GM18526 (cell line): ENCODE data around the gene PUM1.

Experiments used
- POLR2A ChIP-seq: IDR thresholded peaks from 3 replicates; pipeline ENCODE4 v1.6.1; 2011; ENCODE audit not compliant: insufficient read length; ENCODE audit errors: extremely low read depth

Gene PUM1

GRCh38 chr1:30929944-30930525, 135.5 kb downstream of the PUM1 start:
- TF ChIP-seq POLR2A, result no peak

GRCh38 chr1:30929135-30929889, 136.2 kb downstream of the PUM1 start:
- TF ChIP-seq POLR2A, result no peak

GRCh38 chr1:30928789-30929134, 136.8 kb downstream of the PUM1 start:
- TF ChIP-seq POLR2A, result no peak

- TF ChIP-seq POLR2A, result no peak
Observed at GRCh38 chr1:30928171-30928570, 137.3 kb downstream of the PUM1 start.

GRCh38 chr1:30927448-30927847, 138.1 kb downstream of the PUM1 start:
- no peak for TF ChIP-seq POLR2A

- no peak for TF ChIP-seq POLR2A
Observed at GRCh38 chr1:30923597-30923996, 141.9 kb downstream of the PUM1 start.

GRCh38 chr1:30920827-30921226, 144.7 kb downstream of the PUM1 start:
- no peak for TF ChIP-seq POLR2A

- TF ChIP-seq POLR2A, result no peak
Observed at GRCh38 chr1:30919025-30919881, 146.3 kb downstream of the PUM1 start.

- no peak for TF ChIP-seq POLR2A
Observed at GRCh38 chr1:30916296-30916695, 149.2 kb downstream of the PUM1 start.

GRCh38 chr1:30915491-30916230, 149.9 kb downstream of the PUM1 start:
- TF ChIP-seq POLR2A, result no peak

GRCh38 chr1:30914931-30915330, 150.6 kb downstream of the PUM1 start:
- TF ChIP-seq POLR2A, result no peak

- TF ChIP-seq POLR2A, result no peak
Observed at GRCh38 chr1:30914587-30914922, 151.0 kb downstream of the PUM1 start.

- TF ChIP-seq POLR2A, result no peak
Observed at GRCh38 chr1:30912913-30913652, 152.4 kb downstream of the PUM1 start.

GRCh38 chr1:30912224-30912623, 153.3 kb downstream of the PUM1 start:
- no peak for TF ChIP-seq POLR2A
